PFSK-1 (cell line): ENCODE results near the gene HBS1L.

Source experiments
- FOXP2 ChIP-seq: optimal IDR thresholded peaks from 2 replicates; pipeline ENCODE3; 2011; ENCODE audit warnings: borderline replicate concordance, control low read depth, inconsistent platforms; ENCODE audit not compliant: insufficient read depth; ENCODE audit errors: extremely low read length, extremely low read depth
- POLR2AphosphoS5 ChIP-seq: IDR thresholded peaks from 2 replicates; pipeline ENCODE4 v1.6.1; 2012; ENCODE audit warnings: low read depth, mild to moderate bottlenecking, control low read depth, low read length, moderate library complexity
- REST ChIP-seq, 2 experiments: IDR thresholded peaks; 2 replicates each; pipeline versions ENCODE4 v1.6.1 to v1.8.0; 2011 to 2012; ENCODE audit warnings: low read depth in 2 of 2, low read length in 2 of 2, control low read depth in 1 of 2, inconsistent platforms in 1 of 2, mild to moderate bottlenecking in 1 of 2, moderate library complexity in 1 of 2; ENCODE audit not compliant: insufficient read depth in 1 of 2
- SIN3A ChIP-seq: IDR thresholded peaks from 2 replicates; pipeline ENCODE4 v1.6.1; 2012; ENCODE audit warnings: mild to moderate bottlenecking, low read length, moderate library complexity, borderline replicate concordance; ENCODE audit not compliant: insufficient read depth
- TAF1 ChIP-seq: IDR thresholded peaks from 2 replicates; pipeline ENCODE4 v1.6.1; 2012; ENCODE audit warnings: low read length, control low read depth, borderline replicate concordance; ENCODE audit not compliant: insufficient read depth

GRCh38 chr6:135012349-135012748, 42.3 kb downstream of the HBS1L start:
- TF ChIP-seq POLR2AphosphoS5 (no peak), SIN3A (no peak), TAF1 (no peak), REST (IDR thresholded peaks at IDR 0.05; ENCODE audit: insufficient read depth in 1 of 2, low read depth in 2 of 2, low read length in 2 of 2) (no peak), FOXP2 (no peak)
